ENCODE results near the gene IL17D. TPM values are rescaled to one million over a fixed set of nuclear protein-coding genes. Genes with fewer than 3 reads are reported as not detected.

IL17D gene
- total RNA-seq, 1 experiment from 2014 or later, result 1.3 TPM

DNA sequence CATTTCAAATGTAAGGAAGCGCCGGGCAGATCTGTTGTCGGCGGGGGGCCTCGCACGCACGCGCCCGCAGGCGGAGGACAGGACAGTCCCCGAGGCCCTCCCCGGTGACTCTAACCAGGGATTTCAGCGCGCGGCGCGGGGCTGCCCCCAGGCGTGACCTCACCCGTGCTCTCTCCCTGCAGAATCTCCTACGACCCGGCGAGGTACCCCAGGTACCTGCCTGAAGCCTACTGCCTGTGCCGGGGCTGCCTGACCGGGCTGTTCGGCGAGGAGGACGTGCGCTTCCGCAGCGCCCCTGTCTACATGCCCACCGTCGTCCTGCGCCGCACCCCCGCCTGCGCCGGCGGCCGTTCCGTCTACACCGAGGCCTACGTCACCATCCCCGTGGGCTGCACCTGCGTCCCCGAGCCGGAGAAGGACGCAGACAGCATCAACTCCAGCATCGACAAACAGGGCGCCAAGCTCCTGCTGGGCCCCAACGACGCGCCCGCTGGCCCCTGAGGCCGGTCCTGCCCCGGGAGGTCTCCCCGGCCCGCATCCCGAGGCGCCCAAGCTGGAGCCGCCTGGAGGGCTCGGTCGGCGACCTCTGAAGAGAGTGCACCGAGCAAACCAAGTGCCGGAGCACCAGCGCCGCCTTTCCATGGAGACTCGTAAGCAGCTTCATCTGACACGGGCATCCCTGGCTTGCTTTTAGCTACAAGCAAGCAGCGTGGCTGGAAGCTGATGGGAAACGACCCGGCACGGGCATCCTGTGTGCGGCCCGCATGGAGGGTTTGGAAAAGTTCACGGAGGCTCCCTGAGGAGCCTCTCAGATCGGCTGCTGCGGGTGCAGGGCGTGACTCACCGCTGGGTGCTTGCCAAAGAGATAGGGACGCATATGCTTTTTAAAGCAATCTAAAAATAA lies 18.2 kb downstream of the IL17D start:
- DNase-seq, result peak; percentile 32
- intact Hi-C loops (cut with micrococcal nuclease; ENCODE audit: unreplicated experiment), result no loop called here
- CTCF ChIA-PET, result interaction anchor here (0.7 kb wide), 1 partner anchor 10 kb away, joined by 3 read pairs; no protein-coding TSS in a partner anchor
- no peaks in the 10 kb centered on the region for H3K4me1 Mint-ChIP-seq (ENCODE audit: low read depth, unreplicated experiment)
- peak overlapping the region; percentile 67 for H3K4me3 Mint-ChIP-seq (ENCODE audit: low read depth, unreplicated experiment)
- BruUV-seq (replicated peaks), result no TSS peak
- no peaks in the 10 kb centered on the region for H3K27me3 Mint-ChIP-seq (ENCODE audit: unreplicated experiment)
- H3K27ac Mint-ChIP-seq (ENCODE audit: unreplicated experiment), result no peak overlapping the region
- TF ChIP-seq, protein P1, sequence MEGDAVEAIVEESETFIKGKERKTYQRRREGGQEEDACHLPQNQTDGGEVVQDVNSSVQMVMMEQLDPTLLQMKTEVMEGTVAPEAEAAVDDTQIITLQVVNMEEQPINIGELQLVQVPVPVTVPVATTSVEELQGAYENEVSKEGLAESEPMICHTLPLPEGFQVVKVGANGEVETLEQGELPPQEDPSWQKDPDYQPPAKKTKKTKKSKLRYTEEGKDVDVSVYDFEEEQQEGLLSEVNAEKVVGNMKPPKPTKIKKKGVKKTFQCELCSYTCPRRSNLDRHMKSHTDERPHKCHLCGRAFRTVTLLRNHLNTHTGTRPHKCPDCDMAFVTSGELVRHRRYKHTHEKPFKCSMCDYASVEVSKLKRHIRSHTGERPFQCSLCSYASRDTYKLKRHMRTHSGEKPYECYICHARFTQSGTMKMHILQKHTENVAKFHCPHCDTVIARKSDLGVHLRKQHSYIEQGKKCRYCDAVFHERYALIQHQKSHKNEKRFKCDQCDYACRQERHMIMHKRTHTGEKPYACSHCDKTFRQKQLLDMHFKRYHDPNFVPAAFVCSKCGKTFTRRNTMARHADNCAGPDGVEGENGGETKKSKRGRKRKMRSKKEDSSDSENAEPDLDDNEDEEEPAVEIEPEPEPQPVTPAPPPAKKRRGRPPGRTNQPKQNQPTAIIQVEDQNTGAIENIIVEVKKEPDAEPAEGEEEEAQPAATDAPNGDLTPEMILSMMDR (IDR thresholded peaks at IDR 0.05; ENCODE audit: unreplicated experiment), result no peak
- no peaks in the 10 kb centered on the region for H3K9me3 Mint-ChIP-seq (ENCODE audit: low read depth, unreplicated experiment)
- H3K36me3 Mint-ChIP-seq (ENCODE audit: insufficient read depth, unreplicated experiment), result no peaks in the 10 kb centered on the region

DNA sequence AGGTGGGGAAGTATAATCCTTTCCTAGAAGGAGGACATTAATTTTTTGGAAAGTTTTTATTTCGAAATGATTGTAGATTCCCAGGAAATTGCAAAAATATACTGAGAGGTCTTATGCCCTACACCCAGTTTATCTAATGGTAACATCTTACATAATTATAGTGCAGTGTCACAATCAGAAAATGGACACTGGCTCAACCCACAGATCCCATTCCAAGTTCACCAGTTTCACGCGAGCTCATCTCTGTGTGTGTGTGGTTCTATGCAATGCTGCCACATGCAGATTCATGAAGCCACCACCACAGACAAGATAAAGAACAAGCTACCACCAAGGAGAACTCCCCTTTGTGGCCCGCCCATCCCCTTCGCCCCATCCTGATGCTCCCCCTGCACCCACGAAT lies 24.4 kb downstream of the IL17D start:
- CTCF ChIA-PET, result no interaction called here
- Mint-ChIP-seq H3K36me3 (ENCODE audit: insufficient read depth, unreplicated experiment) (no peaks in the 10 kb centered on the region), H3K4me3 (ENCODE audit: low read depth, unreplicated experiment) (no peak overlapping the region), H3K27me3 (ENCODE audit: unreplicated experiment) (no peaks in the 10 kb centered on the region), H3K27ac (ENCODE audit: unreplicated experiment) (no peak overlapping the region), H3K9me3 (ENCODE audit: low read depth, unreplicated experiment) (no peaks in the 10 kb centered on the region), H3K4me1 (ENCODE audit: low read depth, unreplicated experiment) (no peaks in the 10 kb centered on the region)
- TF ChIP-seq, protein P1 (IDR thresholded peaks at IDR 0.05; ENCODE audit: unreplicated experiment), result no peak
- DNase-seq, result no peak
- no TSS peak for BruUV-seq (replicated peaks)
- intact Hi-C loops (cut with micrococcal nuclease; ENCODE audit: unreplicated experiment), result no loop called here

DNA sequence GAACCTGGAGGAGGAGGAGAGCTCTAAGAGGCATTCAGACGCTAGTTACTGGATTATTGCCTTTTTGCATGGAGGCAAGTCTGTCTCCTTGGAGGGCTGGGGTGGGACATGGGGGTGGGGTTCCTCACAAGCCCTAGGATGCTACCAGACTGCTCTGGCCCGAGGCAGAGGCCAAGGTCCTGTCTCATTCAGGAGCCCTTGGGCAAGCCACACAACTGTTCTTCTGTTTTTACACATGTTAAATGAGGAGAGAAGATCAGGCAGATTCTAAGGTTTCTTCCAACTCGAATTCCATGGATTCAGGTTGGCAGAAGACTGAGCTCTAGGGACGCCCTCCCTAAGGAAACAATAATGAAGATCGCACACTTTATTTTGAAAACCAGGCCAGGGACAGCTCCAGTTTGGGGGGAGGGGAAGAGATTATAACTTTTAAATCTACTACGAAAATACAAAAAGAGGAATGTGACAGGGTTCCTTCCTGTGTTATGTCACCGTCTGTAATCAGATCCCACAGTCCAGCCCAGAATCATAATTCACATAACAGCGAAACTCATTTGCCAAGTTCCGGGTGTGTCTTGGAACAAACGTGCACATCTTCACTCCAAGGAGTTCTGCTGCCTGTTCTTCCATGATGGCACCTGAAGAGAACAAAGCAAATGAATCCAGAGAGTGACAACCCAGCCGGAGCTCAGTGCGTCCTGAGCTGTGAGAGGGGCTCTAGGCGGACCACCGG lies 25.2 kb downstream of the IL17D start:
- CTCF ChIA-PET, result no interaction called here
- Mint-ChIP-seq H3K4me1 (ENCODE audit: low read depth, unreplicated experiment) (no peaks in the 10 kb centered on the region), H3K36me3 (ENCODE audit: insufficient read depth, unreplicated experiment) (no peaks in the 10 kb centered on the region), H3K27me3 (ENCODE audit: unreplicated experiment) (no peaks in the 10 kb centered on the region), H3K27ac (ENCODE audit: unreplicated experiment) (no peak overlapping the region), H3K9me3 (ENCODE audit: low read depth, unreplicated experiment) (no peaks in the 10 kb centered on the region), H3K4me3 (ENCODE audit: low read depth, unreplicated experiment) (no peak overlapping the region)
- TF ChIP-seq, protein P1 (IDR thresholded peaks at IDR 0.05; ENCODE audit: unreplicated experiment), result no peak
- BruUV-seq (replicated peaks), result no TSS peak
- DNase-seq, result no peak
- intact Hi-C loops (cut with micrococcal nuclease; ENCODE audit: unreplicated experiment), result no loop called here

DNA sequence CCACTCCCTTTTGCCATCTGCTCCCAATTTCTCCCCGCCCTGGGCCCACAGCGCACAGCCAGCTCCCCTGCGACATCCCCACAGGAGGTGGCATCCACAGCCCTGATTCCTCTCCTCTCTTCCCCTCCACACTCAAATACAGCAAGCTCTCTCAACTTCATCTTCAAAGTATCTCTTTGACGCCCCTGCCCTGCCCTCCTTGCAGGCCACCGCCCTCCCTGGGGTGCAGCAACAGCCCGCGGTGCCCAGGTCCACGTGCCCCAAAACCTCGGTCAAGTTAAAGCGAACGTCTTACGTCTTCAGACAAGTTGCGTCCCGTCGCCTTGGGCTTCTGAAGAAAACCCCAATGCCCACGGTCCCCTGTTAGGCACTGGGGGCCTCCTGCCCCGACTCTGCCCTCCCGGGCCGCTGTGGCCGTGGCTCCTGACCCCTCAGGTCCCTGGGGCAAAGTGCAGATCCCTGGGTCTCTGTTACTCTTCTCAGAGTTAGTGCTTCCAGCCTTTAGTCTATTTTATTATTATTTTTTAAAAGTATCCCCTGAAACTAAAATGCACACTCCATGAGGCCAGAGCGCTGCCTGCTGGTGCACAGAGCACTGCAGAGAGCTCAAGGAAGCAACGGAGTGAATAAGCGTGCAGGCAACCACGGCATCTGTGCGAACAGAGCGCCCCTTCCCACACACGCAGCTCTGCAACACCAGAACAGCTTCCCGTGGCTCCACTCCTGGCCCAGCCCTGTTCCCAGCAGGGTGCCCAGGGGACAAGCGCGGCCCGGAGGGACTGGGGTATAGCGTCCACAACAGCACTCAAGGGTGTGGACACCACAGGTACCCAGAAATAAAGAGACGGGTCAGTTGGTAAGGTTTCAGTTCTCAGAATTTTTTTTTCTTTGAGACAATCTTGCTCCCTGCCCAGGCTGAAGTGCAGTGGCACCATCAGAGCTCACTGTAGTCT lies 26.4 kb downstream of the IL17D start:
- no TSS peak for BruUV-seq (replicated peaks)
- Mint-ChIP-seq H3K9me3 (ENCODE audit: low read depth, unreplicated experiment) (no peaks in the 10 kb centered on the region), H3K36me3 (ENCODE audit: insufficient read depth, unreplicated experiment) (no peaks in the 10 kb centered on the region), H3K27me3 (ENCODE audit: unreplicated experiment) (no peaks in the 10 kb centered on the region), H3K4me1 (ENCODE audit: low read depth, unreplicated experiment) (no peaks in the 10 kb centered on the region), H3K27ac (ENCODE audit: unreplicated experiment) (no peak overlapping the region), H3K4me3 (ENCODE audit: low read depth, unreplicated experiment) (no peak overlapping the region)
- TF ChIP-seq, protein P1 (IDR thresholded peaks at IDR 0.05; ENCODE audit: unreplicated experiment), result no peak
- intact Hi-C loops (cut with micrococcal nuclease; ENCODE audit: unreplicated experiment), result no loop called here
- CTCF ChIA-PET, result no interaction called here
- DNase-seq, result no peak
